Central memory CD4-positive, alpha-beta T cell (primary cell): Measurements from ENCODE around the gene RBP3.

Experiments used
- DNase-seq: peaks from one replicate; pipeline ENCODE4 v3.0.0; 2022

RBP3 gene

GRCh38 chr10:47337310-47337709, 10.9 kb upstream of the RBP3 start:
- no peak for DNase-seq

GRCh38 chr10:47339186-47339735, 8.9 kb upstream of the RBP3 start:
- DNase-seq: no peak

GRCh38 chr10:47339759-47340607, 8.2 kb upstream of the RBP3 start:
- DNase-seq: no peak

GRCh38 chr10:47340608-47341170, 7.5 kb upstream of the RBP3 start:
- peak; percentile 48 for DNase-seq

- no peak for DNase-seq
Observed at GRCh38 chr10:47344996-47345870, 2.9 kb upstream of the RBP3 start.

- no peak for DNase-seq
Observed at GRCh38 chr10:47346581-47347302, 1.4 kb upstream of the RBP3 start.

- DNase-seq: no peak
Observed at GRCh38 chr10:47347303-47347675, 874 bp upstream of the RBP3 start.

- DNase-seq: no peak
Observed at GRCh38 chr10:47348661-47349470, 703 bp downstream of the RBP3 start.

- DNase-seq: no peak
Observed at GRCh38 chr10:47349516-47349915, 1.4 kb downstream of the RBP3 start.

- DNase-seq: no peak
Observed at GRCh38 chr10:47349941-47350371, 1.8 kb downstream of the RBP3 start.

- DNase-seq: no peak
Observed at GRCh38 chr10:47350671-47351640, 2.8 kb downstream of the RBP3 start.

GRCh38 chr10:47351899-47352815, 4.0 kb downstream of the RBP3 start:
- no peak for DNase-seq

GRCh38 chr10:47353351-47353750, 5.2 kb downstream of the RBP3 start:
- DNase-seq: no peak

- DNase-seq: no peak
Observed at GRCh38 chr10:47354165-47354564, 6.0 kb downstream of the RBP3 start.

GRCh38 chr10:47354900-47355299, 6.7 kb downstream of the RBP3 start:
- DNase-seq: no peak

GRCh38 chr10:47356708-47357107, 8.5 kb downstream of the RBP3 start:
- no peak for DNase-seq

GRCh38 chr10:47357131-47357582, 9.0 kb downstream of the RBP3 start:
- DNase-seq: no peak

- DNase-seq: no peak
Observed at GRCh38 chr10:47357911-47358310, 9.7 kb downstream of the RBP3 start.

GRCh38 chr10:47358457-47358856, 10.3 kb downstream of the RBP3 start:
- no peak for DNase-seq
